OCI-LY7 (cell line): ENCODE results near the gene TRAF3. TPM values are rescaled to one million over a fixed set of nuclear protein-coding genes. Genes with fewer than 3 reads are reported as not detected.
"Not testable (repeated sequence)": the region's sequence is repeated elsewhere in the genome, so short reads cannot be mapped to it uniquely, and the experiment has no call there.

Experiments used
- BruUV-seq: library from RNA; stranded (reverse); fragments of 400-500 nt; replicated peaks from 2 replicates; lab custom pipeline; 2021; lab: Mats Ljungman, UMichigan
- CTCF ChIA-PET: fragments of 300-600 bp; sonication (Branson Sonifier 250); formaldehyde crosslinking; loops from one replicate; lab custom pipeline; 2022; ENCODE audit warnings: antibody characterized with exemption; ENCODE audit not compliant: unreplicated experiment; lab: Charles Lee
- POLR2A ChIA-PET: fragments of 300-600 bp; sonication (Branson Sonifier 250); formaldehyde crosslinking; loops from one replicate; lab custom pipeline; 2022; ENCODE audit warnings: antibody characterized with exemption; lab: Charles Lee
- DNase-seq: peaks from one replicate; pipeline ENCODE4 v3.0.0-alpha.2; 2015; ENCODE audit warnings: low spot score
- H2AFZ ChIP-seq: fragments of 200-600 bp; sonication (generic), shearing (Covaris generic); 2 replicates; pipeline ENCODE4 v1.6.1; 2014; ENCODE audit warnings: mild to moderate bottlenecking, antibody characterized with exemption, low read length, moderate library complexity
- H3K27ac ChIP-seq: fragments of 200-600 bp; sonication (generic); 2 replicates; pipeline ENCODE4 v1.5.1; 2014; ENCODE audit warnings: mixed run types, low read depth, mild to moderate bottlenecking, moderate library complexity, low read length, inconsistent platforms; ENCODE audit not compliant: poor library complexity, severe bottlenecking
- H3K36me3 ChIP-seq: fragments of 200-600 bp; sonication (generic); 2 replicates; pipeline ENCODE4 v1.6.1; 2014; ENCODE audit warnings: mild to moderate bottlenecking, antibody characterized with exemption, low read length, moderate library complexity, mixed read lengths; ENCODE audit not compliant: insufficient read depth
- H3K4me1 ChIP-seq: fragments of 200-600 bp; sonication (generic); 2 replicates; pipeline ENCODE4 v1.5.1; 2014; ENCODE audit warnings: mild to moderate bottlenecking, low read length; ENCODE audit not compliant: insufficient read depth, poor library complexity, severe bottlenecking
- H3K4me2 ChIP-seq: fragments of 200-600 bp; sonication (generic); 2 replicates; pipeline ENCODE4 v1.6.1; 2014; ENCODE audit warnings: mild to moderate bottlenecking, low read length
- H3K4me3 ChIP-seq: fragments of 200-600 bp; sonication (generic); 2 replicates; pipeline ENCODE4 v1.5.1; 2014; ENCODE audit warnings: mild to moderate bottlenecking, low read depth, low read length; ENCODE audit not compliant: poor library complexity, severe bottlenecking
- H3K79me2 ChIP-seq: fragments of 200-600 bp; sonication (generic); 2 replicates; pipeline ENCODE4 v1.6.1; 2016; ENCODE audit warnings: low read depth, mild to moderate bottlenecking, low read length, moderate library complexity, mixed read lengths; ENCODE audit not compliant: insufficient read depth
- H3K9me2 ChIP-seq: fragments of 200-600 bp; sonication (generic); 2 replicates; pipeline ENCODE4 v1.6.1; 2016; ENCODE audit warnings: mild to moderate bottlenecking, low read length, mixed read lengths; ENCODE audit not compliant: insufficient read depth
- H3K9me3 ChIP-seq: fragments of 200-600 bp; sonication (generic); 2 replicates; pipeline ENCODE4 v1.6.1; 2014; ENCODE audit warnings: mild to moderate bottlenecking, mixed run types, low read length, mixed read lengths
- H4K20me1 ChIP-seq: fragments of 200-600 bp; sonication (generic); 2 replicates; pipeline ENCODE4 v1.6.1; 2014; ENCODE audit warnings: mild to moderate bottlenecking, antibody characterized with exemption, low read length, moderate library complexity, mixed read lengths; ENCODE audit not compliant: insufficient read depth
- EZH2phosphoT487 ChIP-seq: fragments of 200-600 bp; sonication (generic); IDR thresholded peaks from 2 replicates; pipeline ENCODE4 v1.6.1; 2018; ENCODE audit warnings: low read depth, borderline replicate concordance, mild to moderate bottlenecking, mixed run types, antibody characterized with exemption, low read length, moderate library complexity, mixed read lengths
- intact Hi-C: fragments of 100-400 bp; cut with micrococcal nuclease; formaldehyde crosslinking; loops from one replicate; pipeline ENCODE4 v1.10.0; 2022; ENCODE audit not compliant: unreplicated experiment
- total RNA-seq, 2 experiments: library from RNA; depleted of rRNA in 1 of 2; stranded (reverse); fragments of >200 nt in 1 of 2; shearing (Covaris generic) in 1 of 2; gene quantifications; 2 replicates each; pipeline ENCODE4 v1.2.3, GENCODE V29; 2014 to 2022
- TF ChIP-seq, protein P1 (sequence below): fragments of 200-600 bp; sonication (generic); conservative IDR thresholded peaks from 2 replicates; pipeline ENCODE4 v1.5.1; 2014; ENCODE audit warnings: mild to moderate bottlenecking, antibody characterized with exemption, low read length, moderate library complexity, mixed read lengths

The TRAF3 gene
- total RNA-seq, 2 experiments from 2014 or later, result 0.82 to 2.9 TPM

DNA sequence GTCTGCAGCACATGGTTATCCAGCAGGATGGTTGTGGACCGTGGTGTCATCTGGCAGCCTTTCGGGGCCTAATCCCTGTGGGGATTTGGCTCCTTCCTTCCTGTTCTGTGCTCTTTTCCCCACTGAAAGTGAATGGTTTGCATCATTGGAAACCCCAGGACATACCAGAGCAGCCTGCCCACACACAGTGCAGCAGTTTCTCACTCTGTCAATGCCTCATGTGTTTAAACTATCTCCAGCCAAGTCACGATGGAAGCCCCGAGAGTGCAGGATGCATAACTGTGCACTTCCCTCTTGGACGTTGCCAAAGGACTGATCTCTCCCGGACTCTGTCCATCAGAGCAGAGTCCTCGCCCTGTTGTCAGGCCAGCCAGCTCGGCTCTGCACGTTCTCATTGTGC is 116.2 kb downstream of the TRAF3 start:
- TF ChIP-seq, protein P1, sequence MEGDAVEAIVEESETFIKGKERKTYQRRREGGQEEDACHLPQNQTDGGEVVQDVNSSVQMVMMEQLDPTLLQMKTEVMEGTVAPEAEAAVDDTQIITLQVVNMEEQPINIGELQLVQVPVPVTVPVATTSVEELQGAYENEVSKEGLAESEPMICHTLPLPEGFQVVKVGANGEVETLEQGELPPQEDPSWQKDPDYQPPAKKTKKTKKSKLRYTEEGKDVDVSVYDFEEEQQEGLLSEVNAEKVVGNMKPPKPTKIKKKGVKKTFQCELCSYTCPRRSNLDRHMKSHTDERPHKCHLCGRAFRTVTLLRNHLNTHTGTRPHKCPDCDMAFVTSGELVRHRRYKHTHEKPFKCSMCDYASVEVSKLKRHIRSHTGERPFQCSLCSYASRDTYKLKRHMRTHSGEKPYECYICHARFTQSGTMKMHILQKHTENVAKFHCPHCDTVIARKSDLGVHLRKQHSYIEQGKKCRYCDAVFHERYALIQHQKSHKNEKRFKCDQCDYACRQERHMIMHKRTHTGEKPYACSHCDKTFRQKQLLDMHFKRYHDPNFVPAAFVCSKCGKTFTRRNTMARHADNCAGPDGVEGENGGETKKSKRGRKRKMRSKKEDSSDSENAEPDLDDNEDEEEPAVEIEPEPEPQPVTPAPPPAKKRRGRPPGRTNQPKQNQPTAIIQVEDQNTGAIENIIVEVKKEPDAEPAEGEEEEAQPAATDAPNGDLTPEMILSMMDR, result no peak
- TF ChIP-seq EZH2phosphoT487, result no peak
- intact Hi-C loops, result no loop called here
- H3K36me3 ChIP-seq, result no peaks in the 10 kb centered on the region
- H3K27ac ChIP-seq, result no peak overlapping the region
- ChIA-PET POLR2A (no interaction called here), CTCF (no interaction called here)
- BruUV-seq, result no TSS peak
- no peaks in the 10 kb centered on the region for H3K9me2 ChIP-seq
- H4K20me1 ChIP-seq, result no peaks in the 10 kb centered on the region
- no peak for DNase-seq
- no peak overlapping the region for H2AFZ ChIP-seq
- no peak overlapping the region for H3K4me2 ChIP-seq
- no peaks in the 10 kb centered on the region for H3K9me3 ChIP-seq
- no peaks in the 10 kb centered on the region for H3K79me2 ChIP-seq
- no peaks in the 10 kb centered on the region for H3K4me1 ChIP-seq
- H3K4me3 ChIP-seq, result no peak overlapping the region

- BruUV-seq, H3K27ac ChIP-seq, H3K9me3 ChIP-seq, H3K36me3 ChIP-seq, H2AFZ ChIP-seq, H3K4me3 ChIP-seq, DNase-seq, H3K79me2 ChIP-seq, POLR2A ChIA-PET, H3K4me2 ChIP-seq, H3K9me2 ChIP-seq, CTCF ChIA-PET, H4K20me1 ChIP-seq, intact Hi-C loops: not testable (repeated sequence)
- H3K4me1 ChIP-seq, result peaks cover 16% of the 10 kb centered on the region
Observed at GRCh38 chr14:102896735-102897134, 119.5 kb downstream of the TRAF3 start.

DNA sequence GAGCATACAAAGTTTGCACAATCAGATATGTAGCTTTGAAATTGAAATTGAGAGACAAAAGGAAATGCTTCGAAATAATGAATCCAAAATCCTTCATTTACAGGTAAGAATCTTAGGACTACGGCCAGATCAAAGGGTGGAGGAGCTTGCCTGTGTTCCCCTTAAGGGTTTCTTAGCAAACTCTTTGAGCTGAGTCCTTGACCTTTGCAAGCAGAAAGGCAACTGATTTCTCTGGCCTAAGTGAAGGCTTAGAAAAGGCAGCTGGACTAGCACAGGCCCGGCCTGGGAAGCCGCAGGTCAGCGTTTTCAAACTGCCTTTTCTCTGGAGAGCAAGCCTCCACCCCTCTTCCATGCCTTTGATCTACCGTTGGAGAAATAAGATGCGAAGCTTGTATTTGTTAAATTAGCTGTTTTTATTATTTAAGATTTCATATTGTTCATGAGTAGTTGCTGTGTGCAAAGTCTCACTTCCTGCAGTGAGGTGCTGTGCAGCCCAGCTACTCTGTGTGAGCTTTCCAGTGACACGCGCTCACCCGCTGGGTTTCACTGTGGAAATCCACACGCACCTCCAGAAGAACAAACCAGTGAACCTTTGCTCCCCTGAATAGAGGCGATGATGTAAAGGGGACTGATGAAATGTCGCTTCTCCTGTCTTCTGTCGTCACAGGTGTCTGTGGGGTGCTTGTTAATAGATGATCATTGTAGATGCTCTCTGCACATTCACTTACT is 120.2 kb downstream of the TRAF3 start:
- BruUV-seq, result no TSS peak
- POLR2A ChIA-PET, result no interaction called here

More for the DNA sequence above, 120.2 kb downstream of the TRAF3 start:
- H3K79me2 ChIP-seq, result no peaks in the 10 kb centered on the region
- H3K36me3 ChIP-seq, result no peaks in the 10 kb centered on the region
- DNase-seq, result no peak
- H3K4me3 ChIP-seq, result no peak overlapping the region
- H3K9me3 ChIP-seq, result no peaks in the 10 kb centered on the region
- H3K4me2 ChIP-seq, result no peak overlapping the region
- no peak overlapping the region for H3K27ac ChIP-seq
- intact Hi-C loops, result no loop called here
- TF ChIP-seq, protein P1, result no peak
- no peak for TF ChIP-seq EZH2phosphoT487
- CTCF ChIA-PET, result no interaction called here
- H3K9me2 ChIP-seq, result no peaks in the 10 kb centered on the region
- H2AFZ ChIP-seq, result no peak overlapping the region
- H3K4me1 ChIP-seq, result peaks cover 24% of the 10 kb centered on the region
- H4K20me1 ChIP-seq, result peaks cover 2% of the 10 kb centered on the region; the same call in 1 of the 2 replicates
